Ovary (tissue), 3 donors: ENCODE results near the gene NHLH1.

Experiments
- POLR2A ChIP-seq: fragments of 450-650 bp; IDR thresholded peaks from one replicate; pipeline ENCODE4 v1.6.1; 2017; ENCODE audit warnings: antibody characterized with exemption, mild to moderate bottlenecking, moderate library complexity
- TF ChIP-seq, protein P1 (sequence below), 3 donors: fragments of 450-650 bp in 2 of 3; fragments of 200-600 bp in 1 of 3; IDR thresholded peaks; one replicate each; pipeline versions ENCODE4 v1.5.1 to v1.8.0; 2016 to 2022; ENCODE audit warnings: antibody characterized with exemption in 3 of 3, mild to moderate bottlenecking in 1 of 3
- donor health status: DM: no; HTN: no; CAD: no.

DNA sequence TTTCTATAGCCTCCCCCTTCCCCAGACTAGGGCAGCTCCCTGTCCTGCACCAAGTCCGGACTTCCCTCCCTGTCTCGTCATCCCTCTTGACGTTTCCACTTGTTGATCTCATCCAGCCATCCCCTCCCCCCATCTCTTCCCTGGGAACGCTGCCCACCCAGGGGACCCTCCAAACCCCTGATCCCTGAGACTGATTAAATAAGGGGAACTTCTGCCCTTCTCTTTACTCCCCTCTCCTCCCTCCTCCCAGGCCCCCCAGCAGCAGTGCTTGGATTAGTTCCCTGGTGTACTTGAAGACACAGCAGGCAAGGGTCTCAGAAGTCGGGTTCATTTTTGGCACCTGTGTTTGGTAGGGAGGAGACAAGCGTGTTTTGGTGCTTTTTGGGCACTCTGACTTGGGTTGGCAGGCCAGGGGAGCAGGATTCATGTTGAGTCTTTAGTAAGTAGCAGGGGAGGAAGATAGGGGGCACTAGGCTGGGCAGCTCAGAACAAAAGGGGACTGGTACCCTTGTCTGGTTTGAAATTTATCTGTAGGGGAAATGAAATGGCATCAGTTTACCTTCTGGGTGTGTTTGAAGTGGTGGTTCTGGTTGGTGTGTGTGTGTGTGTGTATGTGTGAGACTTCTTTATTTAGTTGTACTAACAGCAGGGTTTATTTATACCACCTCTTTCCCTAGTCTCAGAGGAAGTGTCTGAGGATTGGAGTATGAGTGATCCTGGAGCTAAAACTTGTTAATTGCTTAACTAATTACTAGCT lies 44.6 kb downstream of the NHLH1 start:
- TF ChIP-seq POLR2A, result no peak
- TF ChIP-seq, protein P1, sequence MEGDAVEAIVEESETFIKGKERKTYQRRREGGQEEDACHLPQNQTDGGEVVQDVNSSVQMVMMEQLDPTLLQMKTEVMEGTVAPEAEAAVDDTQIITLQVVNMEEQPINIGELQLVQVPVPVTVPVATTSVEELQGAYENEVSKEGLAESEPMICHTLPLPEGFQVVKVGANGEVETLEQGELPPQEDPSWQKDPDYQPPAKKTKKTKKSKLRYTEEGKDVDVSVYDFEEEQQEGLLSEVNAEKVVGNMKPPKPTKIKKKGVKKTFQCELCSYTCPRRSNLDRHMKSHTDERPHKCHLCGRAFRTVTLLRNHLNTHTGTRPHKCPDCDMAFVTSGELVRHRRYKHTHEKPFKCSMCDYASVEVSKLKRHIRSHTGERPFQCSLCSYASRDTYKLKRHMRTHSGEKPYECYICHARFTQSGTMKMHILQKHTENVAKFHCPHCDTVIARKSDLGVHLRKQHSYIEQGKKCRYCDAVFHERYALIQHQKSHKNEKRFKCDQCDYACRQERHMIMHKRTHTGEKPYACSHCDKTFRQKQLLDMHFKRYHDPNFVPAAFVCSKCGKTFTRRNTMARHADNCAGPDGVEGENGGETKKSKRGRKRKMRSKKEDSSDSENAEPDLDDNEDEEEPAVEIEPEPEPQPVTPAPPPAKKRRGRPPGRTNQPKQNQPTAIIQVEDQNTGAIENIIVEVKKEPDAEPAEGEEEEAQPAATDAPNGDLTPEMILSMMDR (IDR thresholded peaks at IDR 0.05), result no peak
